HG02938 (cell line): Measurements from ENCODE around the gene MED14.
A peak's percentile ranks its signal among the peaks of the same experiment; 100 is the strongest.
"Not testable (repeated sequence)": the region's sequence is repeated elsewhere in the genome, so short reads cannot be mapped to it uniquely, and the experiment has no call there.

Experiments
- ATAC-seq: cut with Tn5 transposase; IDR thresholded peaks from one replicate; pipeline ENCODE4 v1.9.1; 2021; ENCODE audit warnings: mild to moderate bottlenecking, moderate library complexity; ENCODE audit not compliant: unreplicated experiment

Gene MED14

GRCh38 chrX:40735325-40736169, at the start of gene MED14:
Gene MED14, minus strand, starts transcription at chrX:40735542. Its CDS starts 130 bp downstream, at chrX:40735412.
- ATAC-seq = peak; percentile 80

GRCh38 chrX:40784516-40785151, 49.3 kb upstream of the MED14 start:
- ATAC-seq = no peak

GRCh38 chrX:40782644-40783259, 47.4 kb upstream of the MED14 start:
- not testable (repeated sequence) for ATAC-seq

- ATAC-seq = no peak
Observed at GRCh38 chrX:40780951-40781350, 45.6 kb upstream of the MED14 start.

- no peak for ATAC-seq
Observed at GRCh38 chrX:40780082-40780481, 44.7 kb upstream of the MED14 start.

GRCh38 chrX:40778861-40779575, 43.7 kb upstream of the MED14 start:
- no peak for ATAC-seq

GRCh38 chrX:40773809-40774208, 38.5 kb upstream of the MED14 start:
- no peak for ATAC-seq

- ATAC-seq = no peak
Observed at GRCh38 chrX:40773188-40773587, 37.8 kb upstream of the MED14 start.

- no peak for ATAC-seq
Observed at GRCh38 chrX:40772290-40772689, 36.9 kb upstream of the MED14 start.

GRCh38 chrX:40761762-40762161, 26.4 kb upstream of the MED14 start:
- ATAC-seq = no peak

- no peak for ATAC-seq
Observed at GRCh38 chrX:40759374-40759773, 24.0 kb upstream of the MED14 start.

- no peak for ATAC-seq
Observed at GRCh38 chrX:40757058-40757457, 21.7 kb upstream of the MED14 start.

GRCh38 chrX:40755291-40756249, 20.2 kb upstream of the MED14 start:
- ATAC-seq = no peak

GRCh38 chrX:40749681-40750494, 14.5 kb upstream of the MED14 start:
- ATAC-seq = no peak

- ATAC-seq = no peak
Observed at GRCh38 chrX:40748977-40749376, 13.6 kb upstream of the MED14 start.

- ATAC-seq = no peak
Observed at GRCh38 chrX:40746521-40746920, 11.2 kb upstream of the MED14 start.

GRCh38 chrX:40736170-40736505, 796 bp upstream of the MED14 start:
- no peak for ATAC-seq

GRCh38 chrX:40734971-40735324, 394 bp downstream of the MED14 start:
- peak; percentile 27 for ATAC-seq

- no peak for ATAC-seq
Observed at GRCh38 chrX:40733706-40734105, 1.6 kb downstream of the MED14 start.
